GM23338 (cell line): ENCODE results near the gene TBC1D30. TPM values are rescaled to one million over a fixed set of nuclear protein-coding genes. Genes with fewer than 3 reads are reported as not detected.

Experiments
- ATAC-seq: fragments of 200-7000 bp; cut with Tn5 transposase; 3 replicates; pipeline ENCODE4 v1.9.1; 2020
- DNase-seq: peaks from one replicate; pipeline ENCODE4 v3.0.0-alpha.2; 2015; ENCODE audit warnings: low spot score
- H2AFZ ChIP-seq: fragments of 200-600 bp; sonication (generic); 2 replicates; pipeline ENCODE4 v1.8.0; 2016; ENCODE audit warnings: antibody characterized with exemption, mild to moderate bottlenecking, moderate library complexity
- H3F3A ChIP-seq: fragments of 200-600 bp; sonication (generic); replicated peaks from 2 replicates; pipeline ENCODE4 v1.8.0; 2017; ENCODE audit warnings: antibody characterized with exemption, mixed run types, low read depth
- H3K27ac ChIP-seq: fragments of 200-600 bp; sonication (generic); 2 replicates; pipeline ENCODE4 v1.6.1; 2016; ENCODE audit warnings: low read depth
- H3K27me3 ChIP-seq: fragments of 200-600 bp; sonication (generic); 2 replicates; pipeline ENCODE4 v1.8.0; 2016; ENCODE audit warnings: mild to moderate bottlenecking, mixed run types, moderate library complexity; ENCODE audit not compliant: insufficient read depth
- H3K36me3 ChIP-seq: fragments of 200-600 bp; sonication (generic); 2 replicates; pipeline ENCODE4 v1.8.0; 2016; ENCODE audit warnings: mild to moderate bottlenecking; ENCODE audit not compliant: insufficient read depth
- H3K4me1 ChIP-seq: fragments of 200-600 bp; sonication (generic); 2 replicates; pipeline ENCODE4 v1.8.0; 2016; ENCODE audit warnings: mild to moderate bottlenecking, moderate library complexity; ENCODE audit not compliant: insufficient read depth
- H3K4me2 ChIP-seq: fragments of 200-600 bp; sonication (generic); 2 replicates; pipeline ENCODE4 v1.7.1; 2017; ENCODE audit warnings: mixed run types
- H3K4me3 ChIP-seq: fragments of 200-600 bp; sonication (generic); 2 replicates; pipeline ENCODE4 v1.6.1; 2016; ENCODE audit warnings: mixed run types
- H3K79me2 ChIP-seq: fragments of 200-600 bp; sonication (generic); replicated peaks from 2 replicates; pipeline ENCODE4 v1.8.0; 2017; ENCODE audit warnings: mild to moderate bottlenecking; ENCODE audit not compliant: insufficient read depth
- H3K9me2 ChIP-seq: fragments of 200-600 bp; sonication (generic); 2 replicates; pipeline ENCODE4 v1.8.0; 2017; ENCODE audit not compliant: insufficient read depth
- H4K20me1 ChIP-seq: fragments of 200-600 bp; sonication (generic); replicated peaks from 2 replicates; pipeline ENCODE4 v1.8.0; 2017; ENCODE audit warnings: mild to moderate bottlenecking; ENCODE audit not compliant: insufficient read depth
- H3K27ac Mint-ChIP-seq: 2 replicates; pipeline ENCODE4 v1.8.0; 2020; ENCODE audit warnings: inconsistent platforms, mild to moderate bottlenecking, moderate library complexity, mixed read lengths
- H3K27me3 Mint-ChIP-seq: 3 replicates; pipeline ENCODE4 v1.8.0; 2022; ENCODE audit warnings: low read depth, mild to moderate bottlenecking, moderate library complexity, mixed read lengths, inconsistent platforms; ENCODE audit not compliant: insufficient read depth, poor library complexity
- H3K36me3 Mint-ChIP-seq: 3 replicates; pipeline ENCODE4 v1.8.0; 2021; ENCODE audit warnings: low read depth, mild to moderate bottlenecking, inconsistent platforms, moderate library complexity, mixed read lengths
- H3K4me1 Mint-ChIP-seq: 3 replicates; pipeline ENCODE4 v1.8.0; 2020; ENCODE audit warnings: mild to moderate bottlenecking, inconsistent platforms, mixed read lengths
- H3K4me3 Mint-ChIP-seq: 3 replicates; pipeline ENCODE4 v1.8.0; 2021; ENCODE audit warnings: moderate library complexity, mild to moderate bottlenecking, inconsistent platforms, mixed read lengths
- H3K9me3 Mint-ChIP-seq: 3 replicates; pipeline ENCODE4 v1.8.0; 2020; ENCODE audit warnings: moderate library complexity, mild to moderate bottlenecking, inconsistent platforms, mixed read lengths
- EZH2phosphoT487 ChIP-seq: fragments of 200-600 bp; sonication (generic); IDR thresholded peaks from one replicate; pipeline ENCODE4 v1.8.1; 2018; ENCODE audit warnings: antibody characterized with exemption; ENCODE audit not compliant: unreplicated experiment
- ZNF114 ChIP-seq: fragments of 250-450 bp; sonication (Bioruptor Pico); IDR thresholded peaks from 2 replicates; pipeline ENCODE4 v1.5.0; 2020; ENCODE audit warnings: mild to moderate bottlenecking, moderate library complexity
- polyA plus RNA-seq: library from polyadenylated mRNA; unstranded; fragments of >200 nt; fragmentation: Nextera tagmentation; extraction: Ambion mirVana; gene quantifications from 2 replicates; pipeline ENCODE4 v1.2.1, GENCODE V29; 2016
- total RNA-seq: library from RNA; depleted of rRNA; stranded (reverse); fragments of >200 nt; shearing (Covaris generic); gene quantifications from 2 replicates; pipeline ENCODE4 v1.2.3, GENCODE V29; 2014
- TF ChIP-seq, protein P1 (sequence below): IDR thresholded peaks from one replicate; pipeline ENCODE4 v1.6.1; 2018; ENCODE audit warnings: antibody characterized with exemption; ENCODE audit not compliant: unreplicated experiment
- TF ChIP-seq, protein P2 (sequence below), 2 experiments: fragments of 200-600 bp in 1 of 2; sonication (generic) in 1 of 2; conservative IDR thresholded peaks; 2 replicates each; pipeline versions ENCODE4 v1.5.1 to v1.6.1; 2016 to 2017; ENCODE audit warnings: antibody characterized with exemption in 2 of 2, low read depth in 2 of 2, mild to moderate bottlenecking in 2 of 2, moderate library complexity in 1 of 2
- TF ChIP-seq, protein P3 (sequence below): fragments of 250-450 bp; sonication (Bioruptor Pico); IDR thresholded peaks from 2 replicates; pipeline ENCODE4 v1.5.0; 2020; ENCODE audit warnings: mild to moderate bottlenecking, moderate library complexity

TBC1D30 gene
- total and polyA plus RNA-seq, 2 experiments from 2014 or later: 2.9 to 9.6 TPM

DNA sequence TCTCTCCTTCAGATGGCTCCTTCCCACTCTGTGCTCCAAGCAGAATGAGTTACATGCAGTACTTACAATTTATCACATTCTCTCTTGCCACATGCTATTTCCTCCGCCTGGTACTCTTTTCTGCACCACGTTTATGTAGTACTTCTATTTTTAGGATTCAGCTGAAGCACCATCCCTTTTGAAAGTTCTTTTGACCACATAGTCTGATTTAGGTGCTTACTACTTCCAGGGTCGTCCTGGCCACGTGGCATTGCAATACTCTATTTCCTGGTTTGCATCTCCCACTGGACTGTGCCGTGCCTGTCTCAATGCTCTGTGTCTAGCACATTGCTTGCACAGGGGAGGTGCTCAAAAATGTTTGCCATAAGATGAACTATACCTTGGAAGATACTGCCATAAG is 16.3 kb upstream of the TBC1D30 start:
- H3K36me3 Mint-ChIP-seq: no peaks in the 10 kb centered on the region
- H3K4me1 Mint-ChIP-seq: no peaks in the 10 kb centered on the region
- Histone ChIP-seq H3F3A (no peaks in the 10 kb centered on the region), H3K4me2 (no peak overlapping the region), H4K20me1 (no peaks in the 10 kb centered on the region), H2AFZ (no peak overlapping the region), H3K27ac (no peak overlapping the region), H3K27me3 (no peaks in the 10 kb centered on the region), H3K36me3 (no peaks in the 10 kb centered on the region), H3K4me1 (no peaks in the 10 kb centered on the region), H3K9me2 (no peaks in the 10 kb centered on the region), H3K4me3 (no peak overlapping the region), H3K79me2 (no peaks in the 10 kb centered on the region)
- no peaks in the 10 kb centered on the region for H3K27me3 Mint-ChIP-seq
- no peak for TF ChIP-seq EZH2phosphoT487
- TF ChIP-seq, protein P1, sequence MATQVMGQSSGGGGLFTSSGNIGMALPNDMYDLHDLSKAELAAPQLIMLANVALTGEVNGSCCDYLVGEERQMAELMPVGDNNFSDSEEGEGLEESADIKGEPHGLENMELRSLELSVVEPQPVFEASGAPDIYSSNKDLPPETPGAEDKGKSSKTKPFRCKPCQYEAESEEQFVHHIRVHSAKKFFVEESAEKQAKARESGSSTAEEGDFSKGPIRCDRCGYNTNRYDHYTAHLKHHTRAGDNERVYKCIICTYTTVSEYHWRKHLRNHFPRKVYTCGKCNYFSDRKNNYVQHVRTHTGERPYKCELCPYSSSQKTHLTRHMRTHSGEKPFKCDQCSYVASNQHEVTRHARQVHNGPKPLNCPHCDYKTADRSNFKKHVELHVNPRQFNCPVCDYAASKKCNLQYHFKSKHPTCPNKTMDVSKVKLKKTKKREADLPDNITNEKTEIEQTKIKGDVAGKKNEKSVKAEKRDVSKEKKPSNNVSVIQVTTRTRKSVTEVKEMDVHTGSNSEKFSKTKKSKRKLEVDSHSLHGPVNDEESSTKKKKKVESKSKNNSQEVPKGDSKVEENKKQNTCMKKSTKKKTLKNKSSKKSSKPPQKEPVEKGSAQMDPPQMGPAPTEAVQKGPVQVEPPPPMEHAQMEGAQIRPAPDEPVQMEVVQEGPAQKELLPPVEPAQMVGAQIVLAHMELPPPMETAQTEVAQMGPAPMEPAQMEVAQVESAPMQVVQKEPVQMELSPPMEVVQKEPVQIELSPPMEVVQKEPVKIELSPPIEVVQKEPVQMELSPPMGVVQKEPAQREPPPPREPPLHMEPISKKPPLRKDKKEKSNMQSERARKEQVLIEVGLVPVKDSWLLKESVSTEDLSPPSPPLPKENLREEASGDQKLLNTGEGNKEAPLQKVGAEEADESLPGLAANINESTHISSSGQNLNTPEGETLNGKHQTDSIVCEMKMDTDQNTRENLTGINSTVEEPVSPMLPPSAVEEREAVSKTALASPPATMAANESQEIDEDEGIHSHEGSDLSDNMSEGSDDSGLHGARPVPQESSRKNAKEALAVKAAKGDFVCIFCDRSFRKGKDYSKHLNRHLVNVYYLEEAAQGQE: no peak
- TF ChIP-seq, protein P2, sequence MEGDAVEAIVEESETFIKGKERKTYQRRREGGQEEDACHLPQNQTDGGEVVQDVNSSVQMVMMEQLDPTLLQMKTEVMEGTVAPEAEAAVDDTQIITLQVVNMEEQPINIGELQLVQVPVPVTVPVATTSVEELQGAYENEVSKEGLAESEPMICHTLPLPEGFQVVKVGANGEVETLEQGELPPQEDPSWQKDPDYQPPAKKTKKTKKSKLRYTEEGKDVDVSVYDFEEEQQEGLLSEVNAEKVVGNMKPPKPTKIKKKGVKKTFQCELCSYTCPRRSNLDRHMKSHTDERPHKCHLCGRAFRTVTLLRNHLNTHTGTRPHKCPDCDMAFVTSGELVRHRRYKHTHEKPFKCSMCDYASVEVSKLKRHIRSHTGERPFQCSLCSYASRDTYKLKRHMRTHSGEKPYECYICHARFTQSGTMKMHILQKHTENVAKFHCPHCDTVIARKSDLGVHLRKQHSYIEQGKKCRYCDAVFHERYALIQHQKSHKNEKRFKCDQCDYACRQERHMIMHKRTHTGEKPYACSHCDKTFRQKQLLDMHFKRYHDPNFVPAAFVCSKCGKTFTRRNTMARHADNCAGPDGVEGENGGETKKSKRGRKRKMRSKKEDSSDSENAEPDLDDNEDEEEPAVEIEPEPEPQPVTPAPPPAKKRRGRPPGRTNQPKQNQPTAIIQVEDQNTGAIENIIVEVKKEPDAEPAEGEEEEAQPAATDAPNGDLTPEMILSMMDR (conservative IDR thresholded peaks at IDR 0.05; ENCODE audit: low read depth in 2 of 2): no peak
- TF ChIP-seq, protein P3, sequence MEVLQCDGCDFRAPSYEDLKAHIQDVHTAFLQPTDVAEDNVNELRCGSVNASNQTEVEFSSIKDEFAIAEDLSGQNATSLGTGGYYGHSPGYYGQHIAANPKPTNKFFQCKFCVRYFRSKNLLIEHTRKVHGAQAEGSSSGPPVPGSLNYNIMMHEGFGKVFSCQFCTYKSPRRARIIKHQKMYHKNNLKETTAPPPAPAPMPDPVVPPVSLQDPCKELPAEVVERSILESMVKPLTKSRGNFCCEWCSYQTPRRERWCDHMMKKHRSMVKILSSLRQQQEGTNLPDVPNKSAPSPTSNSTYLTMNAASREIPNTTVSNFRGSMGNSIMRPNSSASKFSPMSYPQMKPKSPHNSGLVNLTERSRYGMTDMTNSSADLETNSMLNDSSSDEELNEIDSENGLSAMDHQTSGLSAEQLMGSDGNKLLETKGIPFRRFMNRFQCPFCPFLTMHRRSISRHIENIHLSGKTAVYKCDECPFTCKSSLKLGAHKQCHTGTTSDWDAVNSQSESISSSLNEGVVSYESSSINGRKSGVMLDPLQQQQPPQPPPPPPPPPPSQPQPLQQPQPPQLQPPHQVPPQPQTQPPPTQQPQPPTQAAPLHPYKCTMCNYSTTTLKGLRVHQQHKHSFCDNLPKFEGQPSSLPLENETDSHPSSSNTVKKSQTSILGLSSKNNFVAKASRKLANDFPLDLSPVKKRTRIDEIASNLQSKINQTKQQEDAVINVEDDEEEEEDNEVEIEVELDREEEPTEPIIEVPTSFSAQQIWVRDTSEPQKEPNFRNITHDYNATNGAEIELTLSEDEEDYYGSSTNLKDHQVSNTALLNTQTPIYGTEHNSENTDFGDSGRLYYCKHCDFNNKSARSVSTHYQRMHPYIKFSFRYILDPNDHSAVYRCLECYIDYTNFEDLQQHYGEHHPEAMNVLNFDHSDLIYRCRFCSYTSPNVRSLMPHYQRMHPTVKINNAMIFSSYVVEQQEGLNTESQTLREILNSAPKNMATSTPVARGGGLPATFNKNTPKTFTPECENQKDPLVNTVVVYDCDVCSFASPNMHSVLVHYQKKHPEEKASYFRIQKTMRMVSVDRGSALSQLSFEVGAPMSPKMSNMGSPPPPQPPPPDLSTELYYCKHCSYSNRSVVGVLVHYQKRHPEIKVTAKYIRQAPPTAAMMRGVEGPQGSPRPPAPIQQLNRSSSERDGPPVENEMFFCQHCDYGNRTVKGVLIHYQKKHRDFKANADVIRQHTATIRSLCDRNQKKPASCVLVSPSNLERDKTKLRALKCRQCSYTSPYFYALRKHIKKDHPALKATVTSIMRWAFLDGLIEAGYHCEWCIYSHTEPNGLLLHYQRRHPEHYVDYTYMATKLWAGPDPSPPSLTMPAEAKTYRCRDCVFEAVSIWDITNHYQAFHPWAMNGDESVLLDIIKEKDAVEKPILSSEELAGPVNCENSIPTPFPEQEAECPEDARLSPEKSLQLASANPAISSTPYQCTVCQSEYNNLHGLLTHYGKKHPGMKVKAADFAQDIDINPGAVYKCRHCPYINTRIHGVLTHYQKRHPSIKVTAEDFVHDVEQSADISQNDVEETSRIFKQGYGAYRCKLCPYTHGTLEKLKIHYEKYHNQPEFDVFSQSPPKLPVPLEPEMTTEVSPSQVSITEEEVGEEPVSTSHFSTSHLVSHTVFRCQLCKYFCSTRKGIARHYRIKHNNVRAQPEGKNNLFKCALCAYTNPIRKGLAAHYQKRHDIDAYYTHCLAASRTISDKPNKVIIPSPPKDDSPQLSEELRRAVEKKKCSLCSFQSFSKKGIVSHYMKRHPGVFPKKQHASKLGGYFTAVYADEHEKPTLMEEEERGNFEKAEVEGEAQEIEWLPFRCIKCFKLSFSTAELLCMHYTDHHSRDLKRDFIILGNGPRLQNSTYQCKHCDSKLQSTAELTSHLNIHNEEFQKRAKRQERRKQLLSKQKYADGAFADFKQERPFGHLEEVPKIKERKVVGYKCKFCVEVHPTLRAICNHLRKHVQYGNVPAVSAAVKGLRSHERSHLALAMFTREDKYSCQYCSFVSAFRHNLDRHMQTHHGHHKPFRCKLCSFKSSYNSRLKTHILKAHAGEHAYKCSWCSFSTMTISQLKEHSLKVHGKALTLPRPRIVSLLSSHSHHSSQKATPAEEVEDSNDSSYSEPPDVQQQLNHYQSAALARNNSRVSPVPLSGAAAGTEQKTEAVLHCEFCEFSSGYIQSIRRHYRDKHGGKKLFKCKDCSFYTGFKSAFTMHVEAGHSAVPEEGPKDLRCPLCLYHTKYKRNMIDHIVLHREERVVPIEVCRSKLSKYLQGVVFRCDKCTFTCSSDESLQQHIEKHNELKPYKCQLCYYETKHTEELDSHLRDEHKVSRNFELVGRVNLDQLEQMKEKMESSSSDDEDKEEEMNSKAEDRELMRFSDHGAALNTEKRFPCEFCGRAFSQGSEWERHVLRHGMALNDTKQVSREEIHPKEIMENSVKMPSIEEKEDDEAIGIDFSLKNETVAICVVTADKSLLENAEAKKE (CRISPR knock-in tag): no peak
- TF ChIP-seq ZNF114 (CRISPR knock-in tag): no peak
- ATAC-seq (no peak), DNase-seq (no peak)
- H3K27ac Mint-ChIP-seq: no peak overlapping the region
- no peak overlapping the region for H3K4me3 Mint-ChIP-seq
- H3K9me3 Mint-ChIP-seq: no peaks in the 10 kb centered on the region
